ENCODE measurements around the gene LRPAP1.

The LRPAP1 gene

GRCh38 chr4:3476341-3476747, 55.9 kb downstream of the LRPAP1 start:
- DNase-seq (ENCODE audit: insufficient read length, low spot score) (no peak), FAIRE-seq (no peak)
- TF ChIP-seq CTCF (IDR thresholded peaks at IDR 0.05; ENCODE audit: insufficient read depth, missing control alignments): no peak

- TF ChIP-seq CTCF (IDR thresholded peaks at IDR 0.05; ENCODE audit: insufficient read depth, missing control alignments): no peak
- DNase-seq (ENCODE audit: insufficient read length, low spot score) (no peak), FAIRE-seq (no peak)
These were observed 56.4 kb downstream of the LRPAP1 start for GRCh38 chr4:3475713-3476260.

GRCh38 chr4:3475041-3475712, 57.0 kb downstream of the LRPAP1 start:
- DNase-seq (ENCODE audit: insufficient read length, low spot score) (no peak), FAIRE-seq (no peak)
- no peak for TF ChIP-seq CTCF (IDR thresholded peaks at IDR 0.05; ENCODE audit: insufficient read depth, missing control alignments)

- no peak for TF ChIP-seq CTCF (IDR thresholded peaks at IDR 0.05; ENCODE audit: insufficient read depth, missing control alignments)
- DNase-seq (ENCODE audit: insufficient read length, low spot score) (no peak), FAIRE-seq (no peak)
These were observed 58.0 kb downstream of the LRPAP1 start for GRCh38 chr4:3473996-3474765.

GRCh38 chr4:3473181-3473950, 58.9 kb downstream of the LRPAP1 start:
- FAIRE-seq: no peak
- no peak for DNase-seq (ENCODE audit: insufficient read length, low spot score)
- TF ChIP-seq CTCF (IDR thresholded peaks at IDR 0.05; ENCODE audit: insufficient read depth, missing control alignments): no peak

GRCh38 chr4:3472411-3473141, 59.6 kb downstream of the LRPAP1 start:
- no peak for TF ChIP-seq CTCF (IDR thresholded peaks at IDR 0.05; ENCODE audit: insufficient read depth, missing control alignments)
- FAIRE-seq (no peak), DNase-seq (ENCODE audit: insufficient read length, low spot score) (no peak)

All from D721Med (cell line).